Panc1 (cell line): ENCODE data around the gene DGAT2. TPM values are rescaled to one million over a fixed set of nuclear protein-coding genes. Genes with fewer than 3 reads are reported as not detected.

Experiments used
- ATAC-seq: fragments of 200-7000 bp; cut with Tn5 transposase; 2 replicates; pipeline ENCODE4 v1.9.1; 2020; ENCODE audit warnings: mild to moderate bottlenecking, moderate library complexity
- BruUV-seq: library from RNA; stranded (reverse); fragments of 400-500 nt; replicated peaks from 2 replicates; lab custom pipeline; 2021; lab: Mats Ljungman, UMichigan
- CTCF ChIA-PET: fragments of 300-600 bp; sonication (Branson Sonifier 250); formaldehyde crosslinking; loops from one replicate; lab custom pipeline; 2022; ENCODE audit warnings: antibody characterized with exemption; lab: Charles Lee
- POLR2A ChIA-PET: fragments of 300-600 bp; sonication (Branson Sonifier 250); formaldehyde crosslinking; loops from one replicate; lab custom pipeline; 2022; ENCODE audit warnings: antibody characterized with exemption; lab: Charles Lee
- DNase-seq: peaks from one replicate; pipeline ENCODE4 v3.0.0-alpha.2; 2010; ENCODE audit warnings: low read depth, low spot score
- H3K27ac ChIP-seq: 2 replicates; pipeline ENCODE4 v1.5.1; 2011; ENCODE audit warnings: mild to moderate bottlenecking, low read length, inconsistent platforms
- H3K27me3 ChIP-seq: fragments of 200-500 bp; sonication (Bioruptor generic); 2 replicates; pipeline ENCODE4 v1.6.0; 2014; ENCODE audit warnings: low read length, inconsistent platforms; ENCODE audit not compliant: control insufficient read depth, insufficient read depth
- H3K36me3 ChIP-seq: fragments of 200-500 bp; sonication (Bioruptor generic); 2 replicates; pipeline ENCODE4 v1.5.1; 2014; ENCODE audit warnings: inconsistent platforms, mild to moderate bottlenecking, low read length, moderate library complexity; ENCODE audit not compliant: control insufficient read depth, insufficient read depth
- H3K4me1 ChIP-seq: 2 replicates; pipeline ENCODE4 v1.5.1; 2011; ENCODE audit warnings: inconsistent platforms, mild to moderate bottlenecking, low read length, moderate library complexity; ENCODE audit not compliant: control insufficient read depth, insufficient read depth
- H3K4me3 ChIP-seq, 2 experiments: 2 replicates each; pipeline ENCODE4 v1.5.1; 2011 to 2012; ENCODE audit warnings: low read depth in 2 of 2, low read length in 2 of 2, mild to moderate bottlenecking in 2 of 2, inconsistent platforms in 1 of 2, moderate library complexity in 1 of 2
- H3K9me3 ChIP-seq: fragments of 200-500 bp; sonication (Bioruptor generic); 2 replicates; pipeline ENCODE4 v1.5.1; 2014; ENCODE audit warnings: low read depth, mild to moderate bottlenecking, inconsistent platforms, low read length, moderate library complexity; ENCODE audit not compliant: control insufficient read depth, insufficient read depth
- POLR2AphosphoS5 ChIP-seq: IDR thresholded peaks from 2 replicates; pipeline ENCODE4 v1.6.1; 2012; ENCODE audit warnings: mild to moderate bottlenecking, low read depth, low read length, moderate library complexity
- SIN3A ChIP-seq: IDR thresholded peaks from 2 replicates; pipeline ENCODE4 v1.6.1; 2012; ENCODE audit warnings: low read depth, mild to moderate bottlenecking, low read length, moderate library complexity, borderline replicate concordance; ENCODE audit not compliant: insufficient read depth
- TCF7L2 ChIP-seq: IDR thresholded peaks from 2 replicates; pipeline ENCODE4 v1.6.1; 2011; ENCODE audit warnings: mild to moderate bottlenecking, low read depth, low read length, inconsistent platforms
- in situ Hi-C: cut with HindIII; loops from 2 replicates; pipeline ENCODE4 v1.10.0; 2016; ENCODE audit warnings: low sequenced_read_pairs, low pct_unique_long_range_greater_than_20kb
- intact Hi-C: fragments of 100-400 bp; cut with micrococcal nuclease; formaldehyde crosslinking; loops from one replicate; pipeline ENCODE4 v1.10.0; 2022; ENCODE audit not compliant: unreplicated experiment
- total RNA-seq: library from RNA; stranded (reverse); gene quantifications from one replicate; pipeline ENCODE4 v1.2.1, GENCODE V29; 2021; ENCODE audit not compliant: unreplicated experiment
- TF ChIP-seq, protein P1 (sequence below), 2 experiments: IDR thresholded peaks; 2 replicates each; pipeline ENCODE4 v1.6.1; 2011 to 2012; ENCODE audit warnings: low read depth in 2 of 2, control low read depth in 1 of 2, low read length in 1 of 2, mild to moderate bottlenecking in 1 of 2, moderate library complexity in 1 of 2; ENCODE audit not compliant: insufficient read depth in 1 of 2
- TF ChIP-seq, protein P2 (sequence below): fragments of 450-650 bp; IDR thresholded peaks from 2 replicates; pipeline ENCODE4 v1.5.1; 2017; ENCODE audit warnings: mild to moderate bottlenecking

DGAT2 gene
- total RNA-seq, 1 experiment from 2014 or later, result 19.2 TPM

DNA sequence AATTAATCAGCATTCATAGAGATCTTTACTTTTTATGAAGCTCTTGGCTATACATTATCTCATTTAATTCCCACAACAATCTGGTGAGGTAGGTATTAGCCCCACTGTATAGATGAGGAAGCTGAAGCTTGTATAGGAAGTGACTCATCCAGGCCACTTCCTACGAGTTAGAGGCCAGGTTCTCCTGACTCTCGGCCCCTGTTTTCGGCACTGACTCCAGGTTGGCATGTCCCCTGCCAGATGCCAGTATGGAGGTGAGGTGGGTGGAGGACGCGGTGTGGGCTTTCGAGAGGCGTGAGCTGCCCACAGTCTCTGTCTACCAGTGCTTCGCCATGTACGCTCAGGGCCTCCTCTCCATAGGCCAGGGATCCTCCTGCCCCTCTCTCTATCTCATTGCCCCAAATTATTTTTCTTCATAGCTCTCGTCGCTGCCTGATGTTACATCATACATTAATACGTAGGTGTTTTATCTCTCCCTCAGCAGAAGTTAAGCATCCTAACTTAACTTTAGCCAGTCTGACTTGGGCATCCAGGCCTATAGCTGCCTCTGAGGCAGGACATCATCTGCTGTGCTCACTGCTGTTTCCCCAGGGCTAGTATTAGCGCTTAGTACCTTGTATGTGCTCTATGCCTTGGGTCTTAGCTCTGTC, 9.0 kb downstream of the DGAT2 start:
- no TSS peak for BruUV-seq
- H3K36me3 ChIP-seq, result no peaks in the 10 kb centered on the region
- H3K4me1 ChIP-seq, result no peaks in the 10 kb centered on the region
- H3K27me3 ChIP-seq, result no peaks in the 10 kb centered on the region
- no peak overlapping the region for H3K27ac ChIP-seq
- ChIA-PET POLR2A (interaction anchor here (0.6 kb wide), 1 partner anchor 224 kb away, joined by 15 read pairs; no protein-coding TSS in a partner anchor), CTCF (no interaction called here)
- ATAC-seq, result no peak
- no peak for DNase-seq
- no peak for TF ChIP-seq TCF7L2
- TF ChIP-seq, protein P1, sequence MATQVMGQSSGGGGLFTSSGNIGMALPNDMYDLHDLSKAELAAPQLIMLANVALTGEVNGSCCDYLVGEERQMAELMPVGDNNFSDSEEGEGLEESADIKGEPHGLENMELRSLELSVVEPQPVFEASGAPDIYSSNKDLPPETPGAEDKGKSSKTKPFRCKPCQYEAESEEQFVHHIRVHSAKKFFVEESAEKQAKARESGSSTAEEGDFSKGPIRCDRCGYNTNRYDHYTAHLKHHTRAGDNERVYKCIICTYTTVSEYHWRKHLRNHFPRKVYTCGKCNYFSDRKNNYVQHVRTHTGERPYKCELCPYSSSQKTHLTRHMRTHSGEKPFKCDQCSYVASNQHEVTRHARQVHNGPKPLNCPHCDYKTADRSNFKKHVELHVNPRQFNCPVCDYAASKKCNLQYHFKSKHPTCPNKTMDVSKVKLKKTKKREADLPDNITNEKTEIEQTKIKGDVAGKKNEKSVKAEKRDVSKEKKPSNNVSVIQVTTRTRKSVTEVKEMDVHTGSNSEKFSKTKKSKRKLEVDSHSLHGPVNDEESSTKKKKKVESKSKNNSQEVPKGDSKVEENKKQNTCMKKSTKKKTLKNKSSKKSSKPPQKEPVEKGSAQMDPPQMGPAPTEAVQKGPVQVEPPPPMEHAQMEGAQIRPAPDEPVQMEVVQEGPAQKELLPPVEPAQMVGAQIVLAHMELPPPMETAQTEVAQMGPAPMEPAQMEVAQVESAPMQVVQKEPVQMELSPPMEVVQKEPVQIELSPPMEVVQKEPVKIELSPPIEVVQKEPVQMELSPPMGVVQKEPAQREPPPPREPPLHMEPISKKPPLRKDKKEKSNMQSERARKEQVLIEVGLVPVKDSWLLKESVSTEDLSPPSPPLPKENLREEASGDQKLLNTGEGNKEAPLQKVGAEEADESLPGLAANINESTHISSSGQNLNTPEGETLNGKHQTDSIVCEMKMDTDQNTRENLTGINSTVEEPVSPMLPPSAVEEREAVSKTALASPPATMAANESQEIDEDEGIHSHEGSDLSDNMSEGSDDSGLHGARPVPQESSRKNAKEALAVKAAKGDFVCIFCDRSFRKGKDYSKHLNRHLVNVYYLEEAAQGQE (IDR thresholded peaks at IDR 0.05; ENCODE audit: insufficient read depth in 1 of 2, low read depth in 2 of 2, low read length in 1 of 2), result no peak
- no peak overlapping the region for H3K4me3 ChIP-seq
- H3K9me3 ChIP-seq, result no peaks in the 10 kb centered on the region
- intact Hi-C loops (no loop called here), in situ Hi-C loops (no loop called here)

DNA sequence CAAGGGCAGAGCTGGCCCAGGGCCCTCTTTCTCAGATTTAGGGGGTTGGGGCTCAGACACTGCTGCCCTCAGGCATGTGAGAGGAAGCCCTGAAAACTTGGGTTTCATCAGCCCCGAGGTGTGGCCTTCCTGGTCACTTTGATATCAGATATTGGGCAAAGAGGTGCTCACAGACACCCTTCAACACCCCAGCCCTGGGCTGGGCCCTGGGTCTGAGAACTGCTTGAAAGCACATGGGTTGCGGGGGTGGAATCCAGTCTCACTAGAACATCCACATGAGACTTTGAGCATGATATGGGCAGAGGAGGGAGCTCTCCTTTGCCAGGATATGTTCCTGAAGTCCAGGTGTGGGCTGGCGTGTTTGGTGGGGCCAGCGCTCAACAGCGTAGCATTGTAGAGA, 10.4 kb downstream of the DGAT2 start:
- Histone ChIP-seq H3K9me3 (no peaks in the 10 kb centered on the region), H3K36me3 (no peaks in the 10 kb centered on the region), H3K27me3 (no peaks in the 10 kb centered on the region), H3K27ac (no peak overlapping the region), H3K4me3 (no peak overlapping the region), H3K4me1 (no peaks in the 10 kb centered on the region)
- intact Hi-C loops (no loop called here), in situ Hi-C loops (no loop called here)
- POLR2A ChIA-PET, result no interaction called here
- CTCF ChIA-PET, result interaction anchor here (0.7 kb wide), 1 partner anchor 409 kb away, joined by 3 read pairs; no protein-coding TSS in a partner anchor
- DNase-seq (no peak), ATAC-seq (no peak)
- BruUV-seq, result no TSS peak
- TF ChIP-seq TCF7L2 (no peak), POLR2AphosphoS5 (no peak), SIN3A (no peak)
- TF ChIP-seq, protein P1 (IDR thresholded peaks at IDR 0.05; ENCODE audit: insufficient read depth in 1 of 2, low read depth in 2 of 2, low read length in 1 of 2), result no peak
- TF ChIP-seq, protein P2, sequence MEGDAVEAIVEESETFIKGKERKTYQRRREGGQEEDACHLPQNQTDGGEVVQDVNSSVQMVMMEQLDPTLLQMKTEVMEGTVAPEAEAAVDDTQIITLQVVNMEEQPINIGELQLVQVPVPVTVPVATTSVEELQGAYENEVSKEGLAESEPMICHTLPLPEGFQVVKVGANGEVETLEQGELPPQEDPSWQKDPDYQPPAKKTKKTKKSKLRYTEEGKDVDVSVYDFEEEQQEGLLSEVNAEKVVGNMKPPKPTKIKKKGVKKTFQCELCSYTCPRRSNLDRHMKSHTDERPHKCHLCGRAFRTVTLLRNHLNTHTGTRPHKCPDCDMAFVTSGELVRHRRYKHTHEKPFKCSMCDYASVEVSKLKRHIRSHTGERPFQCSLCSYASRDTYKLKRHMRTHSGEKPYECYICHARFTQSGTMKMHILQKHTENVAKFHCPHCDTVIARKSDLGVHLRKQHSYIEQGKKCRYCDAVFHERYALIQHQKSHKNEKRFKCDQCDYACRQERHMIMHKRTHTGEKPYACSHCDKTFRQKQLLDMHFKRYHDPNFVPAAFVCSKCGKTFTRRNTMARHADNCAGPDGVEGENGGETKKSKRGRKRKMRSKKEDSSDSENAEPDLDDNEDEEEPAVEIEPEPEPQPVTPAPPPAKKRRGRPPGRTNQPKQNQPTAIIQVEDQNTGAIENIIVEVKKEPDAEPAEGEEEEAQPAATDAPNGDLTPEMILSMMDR, result no peak
